Liver (tissue), 9 donors: Measurements from ENCODE around the gene PPM1M. TPM values are rescaled to one million over a fixed set of nuclear protein-coding genes. Genes with fewer than 3 reads are reported as not detected.

Experiments used
- DNase-seq: peaks from one replicate; pipeline ENCODE4 v3.0.0-alpha.2; 2017; ENCODE audit warnings: low spot score
- H3K27ac ChIP-seq, 2 donors: one replicate each; pipeline ENCODE4 v1.7.0; 2013; ENCODE audit warnings: inconsistent platforms in 2 of 2, low read length in 2 of 2, control low read depth in 1 of 2, low read depth in 1 of 2, mild to moderate bottlenecking in 1 of 2
- H3K27me3 ChIP-seq, 4 donors: one replicate each; pipeline versions ENCODE4 v1.6.1 to v1.7.0; 2013; ENCODE audit warnings: low read length in 3 of 4, inconsistent platforms in 1 of 4, mild to moderate bottlenecking in 1 of 4, moderate library complexity in 1 of 4; ENCODE audit not compliant: control insufficient read depth in 4 of 4, insufficient read depth in 4 of 4
- H3K36me3 ChIP-seq, 4 donors: one replicate each; pipeline versions ENCODE4 v1.6.1 to v1.7.0; 2013; ENCODE audit warnings: low read length in 3 of 4, mild to moderate bottlenecking in 3 of 4, low read depth in 1 of 4, moderate library complexity in 1 of 4; ENCODE audit not compliant: control insufficient read depth in 4 of 4, insufficient read depth in 3 of 4
- H3K4me1 ChIP-seq, 4 donors: one replicate each; pipeline versions ENCODE4 v1.6.1 to v1.7.0; 2013; ENCODE audit warnings: low read length in 3 of 4, mild to moderate bottlenecking in 3 of 4, moderate library complexity in 1 of 4; ENCODE audit not compliant: control insufficient read depth in 4 of 4, insufficient read depth in 4 of 4
- H3K4me3 ChIP-seq, 3 donors: one replicate each; pipeline versions ENCODE4 v1.6.1 to v1.7.0; 2013; ENCODE audit warnings: low read length in 3 of 3, control low read depth in 1 of 3, low read depth in 1 of 3, mild to moderate bottlenecking in 1 of 3
- H3K9ac ChIP-seq, 2 donors: one replicate each; pipeline ENCODE4 v1.7.0; 2013; ENCODE audit warnings: low read length in 2 of 2, mild to moderate bottlenecking in 2 of 2, moderate library complexity in 2 of 2, control low read depth in 1 of 2, low read depth in 1 of 2
- H3K9me3 ChIP-seq, 4 donors: one replicate each; pipeline versions ENCODE4 v1.6.1 to v1.7.0; 2013; ENCODE audit warnings: low read length in 3 of 4; ENCODE audit not compliant: control insufficient read depth in 4 of 4
- ATF3 ChIP-seq: IDR thresholded peaks from 2 replicates; pipeline ENCODE4 v1.6.1; 2016; ENCODE audit warnings: antibody characterized with exemption
- CTCF ChIP-seq: fragments of 150-350 bp; IDR thresholded peaks from 2 replicates; pipeline ENCODE4 v1.5.1; 2017; ENCODE audit warnings: improper control_type of control experiment, low read depth, low read length; ENCODE audit not compliant: missing input control
- EGR1 ChIP-seq, 2 donors: IDR thresholded peaks; 2 replicates each; pipeline ENCODE4 v1.6.1; 2016 to 2018; ENCODE audit warnings: antibody characterized with exemption in 2 of 2, low read depth in 2 of 2
- FOXA1 ChIP-seq: IDR thresholded peaks from 2 replicates; pipeline ENCODE4 v1.6.1; 2016; ENCODE audit warnings: antibody characterized with exemption
- FOXA2 ChIP-seq: IDR thresholded peaks from 2 replicates; pipeline ENCODE4 v1.6.1; 2016; ENCODE audit warnings: antibody characterized with exemption
- GABPA ChIP-seq, 2 donors: IDR thresholded peaks in 1 of 2; conservative IDR thresholded peaks in 1 of 2; 2 replicates each; pipeline ENCODE4 v1.6.1; 2016; ENCODE audit warnings: antibody characterized with exemption in 2 of 2, mild to moderate bottlenecking in 1 of 2, moderate library complexity in 1 of 2
- HNF4A ChIP-seq, 2 donors: conservative IDR thresholded peaks; 2 replicates each; pipeline ENCODE4 v1.6.1; 2016; ENCODE audit warnings: antibody characterized with exemption in 2 of 2, mild to moderate bottlenecking in 2 of 2
- HNF4G ChIP-seq: IDR thresholded peaks from 2 replicates; pipeline ENCODE4 v1.6.1; 2016; ENCODE audit warnings: antibody characterized with exemption
- JUND ChIP-seq, 2 donors: IDR thresholded peaks; 2 replicates each; pipeline ENCODE4 v1.6.1; 2016; ENCODE audit warnings: antibody characterized with exemption in 2 of 2
- MAX ChIP-seq: IDR thresholded peaks from 2 replicates; pipeline ENCODE4 v1.6.1; 2016; ENCODE audit warnings: antibody characterized with exemption
- NR2F2 ChIP-seq: IDR thresholded peaks from 2 replicates; pipeline ENCODE4 v1.6.1; 2016; ENCODE audit warnings: antibody characterized with exemption
- RAD21 ChIP-seq, 2 donors: IDR thresholded peaks; 2 replicates each; pipeline ENCODE4 v1.6.1; 2016; ENCODE audit warnings: antibody characterized with exemption in 2 of 2, mild to moderate bottlenecking in 2 of 2
- REST ChIP-seq: IDR thresholded peaks from 2 replicates; pipeline ENCODE4 v1.6.1; 2016; ENCODE audit warnings: antibody characterized with exemption, mild to moderate bottlenecking
- RXRA ChIP-seq, 2 donors: IDR thresholded peaks; 2 replicates each; pipeline ENCODE4 v1.6.1; 2017 to 2018; ENCODE audit warnings: antibody characterized with exemption in 2 of 2, mild to moderate bottlenecking in 1 of 2
- SP1 ChIP-seq: IDR thresholded peaks from 2 replicates; pipeline ENCODE4 v1.6.1; 2018; ENCODE audit warnings: antibody characterized with exemption, mild to moderate bottlenecking
- TAF1 ChIP-seq: conservative IDR thresholded peaks from 2 replicates; pipeline ENCODE4 v1.6.1; 2016; ENCODE audit warnings: antibody characterized with exemption, mild to moderate bottlenecking
- YY1 ChIP-seq: IDR thresholded peaks from 2 replicates; pipeline ENCODE4 v1.6.1; 2016; ENCODE audit warnings: antibody characterized with exemption, mild to moderate bottlenecking
- WGBS: extraction: QIAGEN DNeasy Blood & Tissue Kit; methylation state at CpG from one replicate; pipeline ENCODE4 v1.1.7; 2013; 5-methylcytosine and 5-hydroxymethylcytosine counted together
- polyA plus RNA-seq, 2 donors: library from polyadenylated mRNA; stranded (reverse) in 1 of 2; unstranded in 1 of 2; fragments of 200-250 nt in 1 of 2; fragments of >200 nt in 1 of 2; fragmentation: Nextera tagmentation in 1 of 2; extraction: Ambion mirVana in 1 of 2; gene quantifications; one replicate each; pipeline versions ENCODE4 v1.2.1 to v1.2.3, GENCODE V29; 2013 to 2015
- total RNA-seq, 2 donors: library from RNA; depleted of rRNA; stranded (reverse); fragments of >200 nt; gene quantifications; one replicate each; pipeline ENCODE4 v1.2.3, GENCODE V29; 2014
- TF ChIP-seq, protein P1 (sequence below): IDR thresholded peaks from 2 replicates; pipeline ENCODE4 v1.6.1; 2016; ENCODE audit warnings: antibody characterized with exemption
- donor health status: healthy.
- donor health status: healthy.
- donor health status: healthy.
- donor health status: healthy.
- donor health status: healthy.

The PPM1M gene
- total and polyA plus RNA-seq, 4 donors = 2.8 to 5.5 (median 4.6) TPM

- TF ChIP-seq HNF4A (conservative IDR thresholded peaks at IDR 0.05) (peak in 1 of 2 donors; percentile 2), EGR1 (IDR thresholded peaks at IDR 0.05; ENCODE audit: low read depth in 2 of 2) (no peak)
- Histone ChIP-seq H3K27ac (peak overlapping the region; percentile 85 to 96), H3K9me3 (no peaks in the 10 kb centered on the region), H3K4me3 (no peak overlapping the region), H3K4me1 (peaks cover 3 to 67% (median 47%) of the 10 kb centered on the region in 4 donors), H3K9ac (no peak overlapping the region), H3K36me3 (peaks cover 22 to 82% (median 76%) of the 10 kb centered on the region in 4 donors), H3K27me3 (no peaks in the 10 kb centered on the region)
- no peak for DNase-seq
Observed at GRCh38 chr3:52210037-52210436, 35.5 kb upstream of the PPM1M start.

DNA sequence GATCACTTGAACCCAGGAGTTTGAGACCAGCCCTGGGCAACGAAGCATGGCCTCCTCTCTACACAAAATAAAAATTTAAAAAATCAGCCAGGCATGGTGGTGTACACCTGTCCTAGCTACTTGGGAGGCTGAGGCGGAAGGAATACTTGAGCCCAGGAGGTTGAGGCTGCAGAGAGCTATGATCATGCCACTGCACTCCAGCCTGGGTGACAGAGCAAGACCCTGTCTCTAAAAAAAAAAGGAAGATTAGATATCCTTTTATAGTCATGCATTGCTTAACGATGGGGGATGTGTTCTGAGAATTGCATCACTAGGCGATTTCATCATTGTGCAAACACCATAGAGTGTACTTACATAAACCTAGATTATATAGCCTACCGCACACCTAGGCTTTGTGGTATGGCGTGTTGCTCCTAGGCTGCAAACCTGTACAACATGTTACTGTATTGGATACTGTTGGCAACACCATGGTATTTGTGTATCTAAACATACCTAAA, 35.0 kb upstream of the PPM1M start:
- Histone ChIP-seq H3K36me3 (peaks cover 21 to 82% (median 74%) of the 10 kb centered on the region in 4 donors), H3K4me3 (no peak overlapping the region), H3K27me3 (no peaks in the 10 kb centered on the region), H3K9ac (peak overlapping the region in 1 of 2 donors; percentile 73), H3K9me3 (no peaks in the 10 kb centered on the region), H3K27ac (peak overlapping the region; percentile 85 to 96), H3K4me1 (peaks cover 3 to 67% (median 47%) of the 10 kb centered on the region in 4 donors)
- no peak for TF ChIP-seq NR2F2
- TF ChIP-seq SP1 = peak; percentile 72
- TF ChIP-seq REST = peak; percentile 48
- TF ChIP-seq HNF4A (conservative IDR thresholded peaks at IDR 0.05) = peak in 1 of 2 donors; percentile 53
- TF ChIP-seq EGR1 (IDR thresholded peaks at IDR 0.05; ENCODE audit: low read depth in 2 of 2) = peak; percentile 25 to 66
- TF ChIP-seq RXRA (IDR thresholded peaks at IDR 0.05) = peak; percentile 73 to 87
- TF ChIP-seq RAD21 (IDR thresholded peaks at IDR 0.05) = peak in 1 of 2 donors; percentile 29
- TF ChIP-seq, protein P1, sequence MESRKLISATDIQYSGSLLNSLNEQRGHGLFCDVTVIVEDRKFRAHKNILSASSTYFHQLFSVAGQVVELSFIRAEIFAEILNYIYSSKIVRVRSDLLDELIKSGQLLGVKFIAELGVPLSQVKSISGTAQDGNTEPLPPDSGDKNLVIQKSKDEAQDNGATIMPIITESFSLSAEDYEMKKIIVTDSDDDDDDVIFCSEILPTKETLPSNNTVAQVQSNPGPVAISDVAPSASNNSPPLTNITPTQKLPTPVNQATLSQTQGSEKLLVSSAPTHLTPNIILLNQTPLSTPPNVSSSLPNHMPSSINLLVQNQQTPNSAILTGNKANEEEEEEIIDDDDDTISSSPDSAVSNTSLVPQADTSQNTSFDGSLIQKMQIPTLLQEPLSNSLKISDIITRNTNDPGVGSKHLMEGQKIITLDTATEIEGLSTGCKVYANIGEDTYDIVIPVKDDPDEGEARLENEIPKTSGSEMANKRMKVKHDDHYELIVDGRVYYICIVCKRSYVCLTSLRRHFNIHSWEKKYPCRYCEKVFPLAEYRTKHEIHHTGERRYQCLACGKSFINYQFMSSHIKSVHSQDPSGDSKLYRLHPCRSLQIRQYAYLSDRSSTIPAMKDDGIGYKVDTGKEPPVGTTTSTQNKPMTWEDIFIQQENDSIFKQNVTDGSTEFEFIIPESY = peak; percentile 70
- TF ChIP-seq FOXA1 = peak; percentile 76
- peak; percentile 81 for TF ChIP-seq FOXA2
- TF ChIP-seq CTCF = no peak
- TF ChIP-seq GABPA (IDR thresholded peaks at IDR 0.05 in 1 of 2, conservative IDR thresholded peaks at IDR 0.05 in 1 of 2) = peak in 1 of 2 donors; percentile 46
- no peak for TF ChIP-seq HNF4G
- TF ChIP-seq ATF3 = peak; percentile 96
- TF ChIP-seq JUND (IDR thresholded peaks at IDR 0.05) = peak; percentile 37 to 91
- TF ChIP-seq TAF1 = peak; percentile 41
- TF ChIP-seq MAX = no peak
- TF ChIP-seq YY1 = peak; percentile 35
- DNase-seq = no peak
- 31% methylated on average over 6 of the region's 6 CpGs for WGBS
